GM12878 (cell line): ENCODE results near the gene FAM24B. TPM values are rescaled to one million over a fixed set of nuclear protein-coding genes. Genes with fewer than 3 reads are reported as not detected.
A peak's percentile ranks its signal among the peaks of the same experiment; 100 is the strongest.

Experiments
- ATAC-seq: fragments of 200-7000 bp; cut with Tn5 transposase; 3 replicates; pipeline ENCODE4 v1.9.1; 2020; ENCODE audit warnings: mild to moderate bottlenecking, moderate library complexity
- BruUV-seq: library from RNA; stranded (reverse); fragments of 400-500 nt; replicated peaks from 2 replicates; lab custom pipeline; 2021; lab: Mats Ljungman, UMichigan
- CTCF ChIA-PET: fragments of 300-600 bp; sonication (Branson Sonifier 250); formaldehyde crosslinking; extraction: SDS; loops from one replicate; lab custom pipeline; 2021; ENCODE audit warnings: inconsistent platforms; lab: Yijun Ruan, JAX
- POLR2A ChIA-PET: fragments of 350-600 bp; formaldehyde crosslinking; extraction: SDS; loops from one replicate; lab custom pipeline; 2021; ENCODE audit warnings: inconsistent platforms; lab: Charles Lee
- RAD21 ChIA-PET: fragments of 300-600 bp; sonication (Branson Sonifier 250); formaldehyde crosslinking; loops from one replicate; lab custom pipeline; 2023; ENCODE audit warnings: antibody characterized with exemption; ENCODE audit not compliant: unreplicated experiment; lab: Charles Lee
- SMC1A ChIA-PET: fragments of 300-600 bp; sonication (Branson Sonifier 250); formaldehyde crosslinking; loops from one replicate; lab custom pipeline; 2023; ENCODE audit not compliant: unreplicated experiment, uncharacterized antibody; lab: Charles Lee
- DNase-seq: peaks from one replicate; pipeline ENCODE4 v3.0.0-alpha.2; 2011; ENCODE audit warnings: low read depth, low spot score
- FAIRE-seq: peaks from 3 replicates; lab custom pipeline; 2011; peaks lifted over from hg19 to GRCh38; lab: Jason Lieb, UNC
- H2AFZ ChIP-seq: 2 replicates; pipeline ENCODE4 v1.6.0; 2011; ENCODE audit warnings: low read depth, low read length, control low read depth; ENCODE audit not compliant: control insufficient read depth
- H3K27ac ChIP-seq: 2 replicates; pipeline ENCODE4 v1.5.1; 2011; ENCODE audit warnings: control low read depth; ENCODE audit not compliant: control insufficient read depth, insufficient read depth
- H3K27me3 ChIP-seq, 2 experiments: replicated peaks in 1 of 2; 2 replicates each; pipeline versions ENCODE4 v1.6.0 to v1.6.1; 2011; ENCODE audit warnings: low read length in 1 of 2; ENCODE audit not compliant: control insufficient read depth in 2 of 2, insufficient read depth in 2 of 2
- H3K36me3 ChIP-seq, 2 experiments: 2 replicates each; pipeline ENCODE4 v1.5.1; 2011; ENCODE audit warnings: low read length in 1 of 2; ENCODE audit not compliant: control insufficient read depth in 2 of 2, insufficient read depth in 2 of 2
- H3K4me1 ChIP-seq: 2 replicates; pipeline ENCODE4 v1.6.1; 2011; ENCODE audit warnings: mild to moderate bottlenecking, low read length, moderate library complexity, mixed read lengths; ENCODE audit not compliant: control insufficient read depth, insufficient read depth
- H3K4me2 ChIP-seq: 2 replicates; pipeline ENCODE4 v1.6.0; 2011; ENCODE audit warnings: control low read depth; ENCODE audit not compliant: control insufficient read depth, insufficient read depth
- H3K4me3 ChIP-seq: fragments of 200-600 bp; sonication (generic); 2 replicates; pipeline ENCODE4 v1.5.1; 2016
- H3K79me2 ChIP-seq: 2 replicates; pipeline ENCODE4 v1.6.0; 2011; ENCODE audit warnings: low read length; ENCODE audit not compliant: control insufficient read depth, insufficient read depth
- H3K9ac ChIP-seq: 2 replicates; pipeline ENCODE4 v1.8.0; 2011; ENCODE audit warnings: low read length, control low read depth, mixed read lengths; ENCODE audit not compliant: control insufficient read depth, insufficient read depth
- H3K9me3 ChIP-seq: replicated peaks from 3 replicates; pipeline ENCODE4 v1.5.1; 2011; ENCODE audit warnings: mild to moderate bottlenecking, low read length; ENCODE audit not compliant: control insufficient read depth, insufficient read depth
- H4K20me1 ChIP-seq: 2 replicates; pipeline ENCODE4 v1.6.0; 2011; ENCODE audit not compliant: control insufficient read depth, insufficient read depth
- BCLAF1 ChIP-seq: fragments of 450-650 bp; IDR thresholded peaks from 2 replicates; pipeline ENCODE4 v1.6.1; 2017; ENCODE audit warnings: antibody characterized with exemption, mild to moderate bottlenecking, moderate library complexity
- BMI1 ChIP-seq: fragments of 450-650 bp; IDR thresholded peaks from 2 replicates; pipeline ENCODE4 v1.6.1; 2016; ENCODE audit warnings: mild to moderate bottlenecking, moderate library complexity, borderline replicate concordance
- CBFB ChIP-seq: IDR thresholded peaks from 2 replicates; pipeline ENCODE4 v1.6.1; 2016; ENCODE audit warnings: antibody characterized with exemption, low read depth
- CBX3 ChIP-seq: fragments of 200-600 bp; sonication (generic); IDR thresholded peaks from 2 replicates; pipeline ENCODE4 v1.6.1; 2016; ENCODE audit warnings: low read depth, borderline replicate concordance
- CHD2 ChIP-seq: IDR thresholded peaks from 2 replicates; pipeline ENCODE4 v1.6.1; 2011; ENCODE audit warnings: low read depth, low read length, improper control_type of control experiment, borderline replicate concordance
- GATAD2B ChIP-seq: fragments of 450-650 bp; conservative IDR thresholded peaks from 2 replicates; pipeline ENCODE4 v1.6.1; 2017; ENCODE audit warnings: low read depth, mild to moderate bottlenecking, moderate library complexity
- MEF2B ChIP-seq: fragments of 450-650 bp; IDR thresholded peaks from 2 replicates; pipeline ENCODE4 v1.6.1; 2018; ENCODE audit warnings: mild to moderate bottlenecking, moderate library complexity; ENCODE audit not compliant: partially characterized antibody, poor library complexity, severe bottlenecking
- MLLT1 ChIP-seq: fragments of 450-650 bp; IDR thresholded peaks from 2 replicates; pipeline ENCODE4 v1.6.1; 2016; ENCODE audit warnings: mild to moderate bottlenecking
- MXI1 ChIP-seq: fragments of 150-350 bp; IDR thresholded peaks from 2 replicates; pipeline ENCODE4 v1.6.1; 2011; ENCODE audit warnings: low read depth, mild to moderate bottlenecking, inconsistent platforms, low read length, improper control_type of control experiment
- POLR2AphosphoS5 ChIP-seq: IDR thresholded peaks from 2 replicates; pipeline ENCODE4 v1.6.1; 2011; ENCODE audit warnings: mild to moderate bottlenecking, low read length, inconsistent platforms
- SPI1 ChIP-seq: IDR thresholded peaks from 2 replicates; pipeline ENCODE4 v1.6.1; 2011; ENCODE audit warnings: low read depth, mild to moderate bottlenecking, low read length, moderate library complexity, borderline replicate concordance; ENCODE audit not compliant: insufficient read depth
- WGBS: methylation state at CpG from one replicate; pipeline ENCODE4 v1.1.6; 2016; ENCODE audit warnings: low lambda C conversion rate; ENCODE audit not compliant: insufficient replicate concordance, insufficient coverage; ENCODE audit errors: missing lambda C conversion rate; 5-methylcytosine and 5-hydroxymethylcytosine counted together
- in situ Hi-C: fragments of 300-500 bp; cut with MboI; formaldehyde crosslinking; loops from 9 replicates; pipeline ENCODE4 v1.14.3; 2018; ENCODE audit warnings: mixed read lengths
- intact Hi-C: fragments of 100-400 bp; cut with micrococcal nuclease; formaldehyde crosslinking; loops from one replicate; pipeline ENCODE4 v1.14.2; 2022; ENCODE audit not compliant: unreplicated experiment
- polyA plus RNA-seq, 11 experiments: library from polyadenylated mRNA; depleted of rRNA in 4 of 11; unstranded in 6 of 11; stranded (reverse) in 5 of 11; fragments of >200 nt; fragmentation: Nextera tagmentation in 4 of 11; fragmentation: Illumina TruSeq in 1 of 11; extraction: Ambion mirVana in 4 of 11; extraction: Trizol in 1 of 11; gene quantifications; 1 replicate in 1 of 11; 2 replicates in 10 of 11; pipeline versions ENCODE4 v1.2.1 to v1.2.3, GENCODE V29; 2011 to 2016; ENCODE audit warnings: inconsistent platforms in 2 of 11, missing spikeins in 2 of 11, low read depth in 1 of 11
- total RNA-seq, 4 experiments: library from RNA; depleted of rRNA in 3 of 4; stranded (reverse); fragments of >200 nt in 3 of 4; fragmentation: Illumina TruSeq in 1 of 4; extraction: Trizol in 1 of 4; gene quantifications; 2 replicates each; pipeline versions ENCODE4 v1.2.1 to v1.2.3, GENCODE V29; 2013 to 2021
- TF ChIP-seq, protein P1 (sequence below): fragments of 450-650 bp; IDR thresholded peaks from 2 replicates; pipeline ENCODE4 v1.6.1; 2016; ENCODE audit warnings: mild to moderate bottlenecking

Gene FAM24B
- total and polyA plus RNA-seq, 10 of the 15 experiments (the other 5 are each of a cell fraction or from before 2014, with no cell fraction given): 4.8 to 15.3 (median 7.2) TPM

DNA sequence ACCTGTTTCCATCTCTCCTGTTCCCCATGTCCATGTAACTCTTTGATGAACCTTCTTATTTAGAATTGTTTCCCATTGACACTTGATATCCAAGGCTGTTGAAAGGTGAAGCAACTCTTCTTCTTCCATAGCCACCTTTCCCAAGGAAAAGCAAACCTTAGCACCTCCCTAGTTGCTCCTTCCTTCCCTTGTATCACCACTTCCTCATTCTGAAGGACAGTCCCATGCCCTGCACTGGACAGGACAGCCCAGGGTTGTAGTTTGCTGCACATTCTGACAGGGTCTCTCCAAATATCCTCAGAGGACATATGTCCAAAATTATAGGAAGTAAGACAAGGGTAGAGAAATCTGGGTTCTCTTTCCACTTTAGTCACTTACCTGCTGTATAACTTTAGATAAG, 39.9 kb downstream of the FAM24B start:
- peak; percentile 51; the same call in 1 of the 2 replicates for TF ChIP-seq SPI1
- TF ChIP-seq GATAD2B: no peak
- TF ChIP-seq, protein P1, sequence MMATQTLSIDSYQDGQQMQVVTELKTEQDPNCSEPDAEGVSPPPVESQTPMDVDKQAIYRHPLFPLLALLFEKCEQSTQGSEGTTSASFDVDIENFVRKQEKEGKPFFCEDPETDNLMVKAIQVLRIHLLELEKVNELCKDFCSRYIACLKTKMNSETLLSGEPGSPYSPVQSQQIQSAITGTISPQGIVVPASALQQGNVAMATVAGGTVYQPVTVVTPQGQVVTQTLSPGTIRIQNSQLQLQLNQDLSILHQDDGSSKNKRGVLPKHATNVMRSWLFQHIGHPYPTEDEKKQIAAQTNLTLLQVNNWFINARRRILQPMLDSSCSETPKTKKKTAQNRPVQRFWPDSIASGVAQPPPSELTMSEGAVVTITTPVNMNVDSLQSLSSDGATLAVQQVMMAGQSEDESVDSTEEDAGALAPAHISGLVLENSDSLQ: no peak
- ChIA-PET RAD21 (no interaction called here), CTCF (no interaction called here), POLR2A (no interaction called here), SMC1A (no interaction called here)
- H3K9ac ChIP-seq: no peak overlapping the region
- H3K4me3 ChIP-seq: no peak overlapping the region
- H3K4me2 ChIP-seq: no peak overlapping the region
- H3K27me3 ChIP-seq: no peaks in the 10 kb centered on the region
- ATAC-seq (no peak), FAIRE-seq (no peak), DNase-seq (no peak)
- H2AFZ ChIP-seq: no peak overlapping the region
- no peak overlapping the region for H3K27ac ChIP-seq
- H4K20me1 ChIP-seq: no peaks in the 10 kb centered on the region
- H3K79me2 ChIP-seq: no peaks in the 10 kb centered on the region
- no peaks in the 10 kb centered on the region for H3K9me3 ChIP-seq
- intact Hi-C loops: no loop called here
- peaks cover 0 to 2% of the 10 kb centered on the region in 2 experiments; a peak in 1 of 4 replicates for H3K36me3 ChIP-seq
- BruUV-seq: no TSS peak
- H3K4me1 ChIP-seq: no peaks in the 10 kb centered on the region
- in situ Hi-C loops: no loop called here

DNA sequence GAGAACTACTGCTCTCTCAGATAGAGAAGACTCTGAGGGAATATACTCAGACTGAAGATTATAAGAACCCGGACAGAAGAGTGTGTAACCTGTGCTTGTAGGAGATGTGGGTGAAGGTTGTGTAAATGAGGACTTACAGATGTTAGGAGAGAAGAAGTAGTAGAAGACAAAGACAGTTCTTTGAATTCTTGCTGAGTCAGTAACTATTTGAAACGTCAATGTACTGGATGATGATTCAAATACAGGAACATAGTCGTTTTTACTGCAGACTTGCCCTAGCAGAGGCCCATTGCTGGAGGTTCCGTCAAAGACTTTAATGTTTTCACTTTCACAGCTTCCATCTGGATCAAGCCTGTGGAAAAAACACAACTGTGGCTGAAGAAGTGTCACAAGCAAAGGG, 40.5 kb downstream of the FAM24B start:
- ChIA-PET POLR2A (no interaction called here), SMC1A (interaction anchor here (0.7 kb wide), 1 partner anchor 10 kb away, joined by 3 read pairs; no protein-coding TSS in a partner anchor), RAD21 (no interaction called here), CTCF (no interaction called here)
- Histone ChIP-seq H3K9me3 (no peaks in the 10 kb centered on the region), H3K4me3 (no peak overlapping the region), H3K4me2 (no peak overlapping the region), H3K4me1 (no peaks in the 10 kb centered on the region), H3K27ac (no peak overlapping the region), H4K20me1 (no peaks in the 10 kb centered on the region), H3K79me2 (no peaks in the 10 kb centered on the region), H3K36me3 (peaks cover 0 to 2% of the 10 kb centered on the region in 2 experiments; a peak in 1 of 4 replicates), H3K27me3 (no peaks in the 10 kb centered on the region), H2AFZ (no peak overlapping the region), H3K9ac (no peak overlapping the region)
- 69% methylated on average over 4 of the region's 4 CpGs for WGBS
- in situ Hi-C loops: no loop called here
- no TSS peak for BruUV-seq
- FAIRE-seq (no peak), ATAC-seq (no peak), DNase-seq (no peak)
- intact Hi-C loops: no loop called here
- TF ChIP-seq CBX3 (no peak), CHD2 (no peak), CBFB (no peak), POLR2AphosphoS5 (no peak), GATAD2B (no peak), MLLT1 (no peak), BMI1 (no peak), MEF2B (no peak), MXI1 (no peak), BCLAF1 (no peak)
